Retina (tissue), 1 donor: ENCODE results near the gene LHX3.
A peak's percentile ranks its signal among the peaks of the same experiment; 100 is the strongest.

Source experiments
- DNase-seq: peaks from one replicate; pipeline ENCODE4 v3.0.0-alpha.2; 2016

The LHX3 gene

GRCh38 chr9:136174779-136175615 lies 29.9 kb downstream of the LHX3 start:
- DNase-seq = no peak

- DNase-seq = no peak
Observed at GRCh38 chr9:136173648-136174290, 31.2 kb downstream of the LHX3 start.

GRCh38 chr9:136172412-136173079 lies 32.4 kb downstream of the LHX3 start:
- no peak for DNase-seq

GRCh38 chr9:136171801-136172411 lies 33.0 kb downstream of the LHX3 start:
- no peak for DNase-seq

GRCh38 chr9:136171009-136171800 lies 33.7 kb downstream of the LHX3 start:
- no peak for DNase-seq

- DNase-seq = peak; percentile 65
Observed at GRCh38 chr9:136170006-136170901, 34.7 kb downstream of the LHX3 start.

GRCh38 chr9:136169495-136169894 lies 35.4 kb downstream of the LHX3 start:
- DNase-seq = no peak

- no peak for DNase-seq
Observed at GRCh38 chr9:136163248-136163850, 41.6 kb downstream of the LHX3 start.

- no peak for DNase-seq
Observed at GRCh38 chr9:136160995-136161610, 43.8 kb downstream of the LHX3 start.

- DNase-seq = no peak
Observed at GRCh38 chr9:136160381-136160841, 44.5 kb downstream of the LHX3 start.

- no peak for DNase-seq
Observed at GRCh38 chr9:136159851-136160250, 45.1 kb downstream of the LHX3 start.

- DNase-seq = no peak
Observed at GRCh38 chr9:136157477-136158265, 47.3 kb downstream of the LHX3 start.

- no peak for DNase-seq
Observed at GRCh38 chr9:136156209-136157120, 48.5 kb downstream of the LHX3 start.

- no peak for DNase-seq
Observed at GRCh38 chr9:136155576-136155975, 49.4 kb downstream of the LHX3 start.

GRCh38 chr9:136154943-136155342 lies 50.0 kb downstream of the LHX3 start:
- DNase-seq = no peak

GRCh38 chr9:136153381-136154065 lies 51.4 kb downstream of the LHX3 start:
- no peak for DNase-seq

- DNase-seq = no peak
Observed at GRCh38 chr9:136152931-136153330, 52.0 kb downstream of the LHX3 start.

GRCh38 chr9:136152543-136152866 lies 52.4 kb downstream of the LHX3 start:
- no peak for DNase-seq
